Lower leg skin (tissue), 4 donors: ENCODE measurements around the gene MFSD2A. TPM values are rescaled to one million over a fixed set of nuclear protein-coding genes. Genes with fewer than 3 reads are reported as not detected.

Experiments
- DNase-seq, 2 donors: peaks; one replicate each; pipeline ENCODE4 v3.0.0-alpha.2; 2019; ENCODE audit warnings: low spot score in 2 of 2
- H3K4me3 ChIP-seq: fragments of 200-600 bp; sonication (generic); 2 replicates; pipeline ENCODE4 v1.5.1; 2017; ENCODE audit warnings: mild to moderate bottlenecking, low read depth; ENCODE audit not compliant: poor library complexity, severe bottlenecking
- CTCF ChIP-seq, 3 donors: fragments of 450-650 bp; IDR thresholded peaks; one replicate each; pipeline ENCODE4 v1.5.1; 2016; ENCODE audit warnings: antibody characterized with exemption in 3 of 3, mild to moderate bottlenecking in 3 of 3, moderate library complexity in 2 of 3
- POLR2A ChIP-seq, 2 donors: fragments of 450-650 bp; IDR thresholded peaks; one replicate each; pipeline ENCODE4 v1.6.1; 2016 to 2017; ENCODE audit warnings: antibody characterized with exemption in 2 of 2, mild to moderate bottlenecking in 1 of 2, moderate library complexity in 1 of 2
- WGBS, 2 donors: methylation state at CpG; one replicate each; pipeline ENCODE4 v1.1.5; 2018; 5-methylcytosine and 5-hydroxymethylcytosine counted together
- intact Hi-C: fragments of 100-400 bp; cut with DNase I; formaldehyde crosslinking; loops from one replicate; pipeline ENCODE4 v1.15.0; 2023; ENCODE audit warnings: low total_unique reads
- total RNA-seq, 4 donors: library from RNA; depleted of rRNA; stranded (reverse); fragments of >200 nt; gene quantifications; one replicate each; pipeline ENCODE4 v1.1.0, GENCODE V29; 2016

Gene MFSD2A
- total RNA-seq, 4 donors from 2014 or later: 103 to 209 (median 131) TPM

GRCh38 chr1:39952359-39953110 is 2.4 kb upstream of the MFSD2A start:
- TF ChIP-seq CTCF (IDR thresholded peaks at IDR 0.05) (no peak), POLR2A (IDR thresholded peaks at IDR 0.05) (no peak)
- no peak for DNase-seq
- H3K4me3 ChIP-seq: no peak overlapping the region
- intact Hi-C loops: no loop called here
- WGBS, 2 donors: 61 to 74% methylated on average over 8 of the region's 8 CpGs

DNA sequence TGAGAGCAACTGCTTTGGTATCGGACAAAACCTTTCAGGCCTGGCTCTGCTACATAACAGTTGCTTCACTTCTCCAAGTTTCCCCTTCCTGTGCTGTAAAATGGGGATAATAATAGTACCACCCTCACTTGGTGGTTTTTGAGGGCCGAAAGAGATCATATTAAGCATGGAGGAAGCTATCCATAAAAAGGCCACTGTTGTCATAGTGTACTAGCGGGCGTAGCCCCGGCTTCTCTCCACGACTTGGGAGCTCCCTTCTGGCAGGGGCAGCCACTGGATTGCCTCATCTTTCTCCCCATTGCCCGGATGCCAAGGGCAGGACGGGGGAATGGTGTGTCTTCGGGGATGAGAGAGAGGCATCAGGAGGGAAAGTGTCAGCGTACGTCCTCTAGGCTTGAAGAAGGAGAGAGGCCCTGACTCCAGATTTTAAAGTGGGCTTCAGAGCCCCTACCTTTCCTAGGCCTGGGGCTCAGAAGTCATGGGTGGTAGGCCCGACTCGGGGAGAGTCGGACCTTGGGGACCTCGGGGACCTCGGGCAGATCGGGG is 548 bp upstream of the MFSD2A start:
- intact Hi-C loops: no loop called here
- 28 to 31% methylated on average over 16 to 17 of the region's 17 CpGs for WGBS, 2 donors
- no peak overlapping the region for H3K4me3 ChIP-seq
- DNase-seq: peak in 1 of 2 donors; percentile 29
- TF ChIP-seq POLR2A (IDR thresholded peaks at IDR 0.05) (no peak), CTCF (IDR thresholded peaks at IDR 0.05) (no peak)

GRCh38 chr1:39955547-39956539 is 898 bp downstream of the MFSD2A start:
- peak overlapping the region; percentile 47 for H3K4me3 ChIP-seq
- peak in 1 of 2 donors; percentile 45 for DNase-seq
- WGBS, 2 donors: 4 to 7% methylated on average over 31 to 33 of the region's 36 CpGs
- intact Hi-C loops: no loop called here
- TF ChIP-seq CTCF (IDR thresholded peaks at IDR 0.05) (no peak), POLR2A (IDR thresholded peaks at IDR 0.05) (no peak)

DNA sequence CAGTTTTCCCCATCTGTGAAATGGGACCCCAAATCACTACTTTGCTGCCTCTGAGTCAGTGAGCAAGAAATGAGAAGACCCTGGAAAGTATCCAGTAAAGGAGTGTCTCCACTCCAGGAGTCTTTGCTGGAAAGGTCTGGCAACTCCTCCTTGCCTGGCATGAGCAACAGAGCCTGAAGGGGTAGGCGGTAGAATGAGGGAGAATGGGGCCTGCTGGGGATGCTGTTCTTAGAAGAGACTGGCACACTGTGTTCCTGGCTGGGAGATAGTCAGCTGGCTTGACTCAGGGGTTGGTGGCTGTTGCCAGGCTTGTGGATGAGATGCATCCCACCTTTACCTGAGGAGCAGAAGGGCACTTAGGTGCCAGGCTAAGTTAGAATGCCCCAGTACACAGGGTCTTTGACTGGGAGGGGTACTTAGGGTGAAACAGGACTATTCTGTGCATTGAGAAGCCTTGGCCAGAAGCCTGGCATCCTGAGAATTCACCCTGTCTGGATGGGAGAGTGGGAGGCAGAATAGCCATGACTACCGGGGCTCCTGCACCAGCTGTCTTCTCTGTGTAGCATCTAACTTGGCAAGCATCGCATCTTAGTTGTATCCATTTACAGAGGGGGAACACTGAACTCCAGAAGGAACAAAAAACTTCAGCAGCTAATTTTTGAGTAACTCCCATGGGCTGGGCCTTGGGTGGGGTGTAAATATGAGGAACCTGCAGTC is 2.5 kb downstream of the MFSD2A start:
- TF ChIP-seq POLR2A (IDR thresholded peaks at IDR 0.05) (no peak), CTCF (IDR thresholded peaks at IDR 0.05) (no peak)
- peak in 1 of 2 donors; percentile 71 for DNase-seq
- intact Hi-C loops: no loop called here
- WGBS, 2 donors: 53 to 73% methylated on average over 3 of the region's 3 CpGs
- H3K4me3 ChIP-seq: no peak overlapping the region

DNA sequence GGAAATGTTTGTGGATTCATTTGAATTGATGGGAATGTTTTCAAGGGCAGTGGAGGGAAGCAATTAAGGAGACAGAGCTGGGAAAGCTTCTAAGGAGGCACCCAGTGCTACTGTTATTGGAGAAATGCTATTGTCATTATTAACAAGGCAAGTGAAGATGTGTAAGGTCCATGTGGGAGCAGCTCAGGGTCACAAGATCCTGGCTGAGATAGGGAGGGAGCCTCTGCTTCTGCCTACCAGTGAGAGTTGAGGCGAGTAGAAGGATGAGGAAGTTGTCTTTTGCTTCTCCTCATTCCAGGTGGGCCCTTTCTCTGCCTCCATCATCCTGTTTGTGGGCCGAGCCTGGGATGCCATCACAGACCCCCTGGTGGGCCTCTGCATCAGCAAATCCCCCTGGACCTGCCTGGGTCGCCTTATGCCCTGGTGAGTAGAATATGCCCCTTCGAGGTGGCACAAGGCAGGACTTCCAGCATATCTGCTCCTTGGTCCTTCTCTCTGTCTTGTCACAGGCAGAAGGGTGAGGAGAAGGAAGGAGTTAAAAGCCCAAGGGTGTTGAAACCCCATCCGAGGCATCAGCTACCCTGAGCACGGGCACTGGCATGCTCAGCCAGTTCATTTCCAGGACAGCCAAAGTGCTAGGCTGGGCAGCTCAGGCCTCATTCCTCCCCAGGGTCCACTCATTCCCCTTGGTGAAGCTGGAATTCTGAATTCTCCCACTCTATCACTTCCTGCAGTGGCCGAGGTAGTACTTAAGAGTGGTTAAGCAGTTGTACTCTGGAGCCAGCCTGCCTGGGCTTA is 3.7 kb downstream of the MFSD2A start:
- intact Hi-C loops: no loop called here
- no peak for TF ChIP-seq CTCF (IDR thresholded peaks at IDR 0.05)
- TF ChIP-seq POLR2A (IDR thresholded peaks at IDR 0.05): no peak
- no peak for DNase-seq
- 58 to 67% methylated on average over 7 of the region's 7 CpGs for WGBS, 2 donors
- H3K4me3 ChIP-seq: no peak overlapping the region
